SIG-M5 (cell line): ENCODE results near the gene ZNF552.
A peak's percentile ranks its signal among the peaks of the same experiment; 100 is the strongest.
"Not testable (repeated sequence)": the region's sequence is repeated elsewhere in the genome, so short reads cannot be mapped to it uniquely, and the experiment has no call there.

Source experiments
- DNase-seq: peaks from one replicate; lab custom pipeline; 2025; lab: John Stamatoyannopoulos, UW

Gene ZNF552

GRCh38 chr19:57814505-57815246 is at the start of gene ZNF552:
ZNF552 (minus strand) TSS chr19:57814913; CDS start chr19:57814743, 170 bp downstream.
- peak; percentile 69 for DNase-seq

- not testable (repeated sequence) for DNase-seq
Observed at GRCh38 chr19:57862351-57862750, 47.6 kb upstream of the ZNF552 start.

- not testable (repeated sequence) for DNase-seq
Observed at GRCh38 chr19:57854117-57854516, 39.4 kb upstream of the ZNF552 start.

GRCh38 chr19:57851812-57852603 is 37.3 kb upstream of the ZNF552 start:
- not testable (repeated sequence) for DNase-seq

GRCh38 chr19:57850553-57851017 is 35.9 kb upstream of the ZNF552 start:
- DNase-seq = no peak

- peak; percentile 39 for DNase-seq
Observed at GRCh38 chr19:57849666-57850473, 35.2 kb upstream of the ZNF552 start, which contains the start of gene ZNF587. ZNF587 (plus strand) TSS chr19:57849859; CDS start chr19:57850039, 180 bp downstream.

- DNase-seq = not testable (repeated sequence)
Observed at GRCh38 chr19:57849162-57849665, 34.5 kb upstream of the ZNF552 start.

GRCh38 chr19:57847164-57847563 is 32.5 kb upstream of the ZNF552 start:
- not testable (repeated sequence) for DNase-seq

GRCh38 chr19:57841122-57841763 is 26.5 kb upstream of the ZNF552 start:
- no peak for DNase-seq

- DNase-seq = not testable (repeated sequence)
Observed at GRCh38 chr19:57838622-57839191, 24.0 kb upstream of the ZNF552 start.

- DNase-seq = not testable (repeated sequence)
Observed at GRCh38 chr19:57836991-57837390, 22.3 kb upstream of the ZNF552 start.

GRCh38 chr19:57830071-57830602 is 15.4 kb upstream of the ZNF552 start, which contains the start of gene ZNF587B:
ZNF587B (plus strand) TSS chr19:57830299; CDS start chr19:57830529, 230 bp downstream.
- DNase-seq = no peak

GRCh38 chr19:57829316-57829715 is 14.6 kb upstream of the ZNF552 start:
- DNase-seq = no peak

- DNase-seq = no peak
Observed at GRCh38 chr19:57825511-57825910, 10.8 kb upstream of the ZNF552 start.

- DNase-seq = not testable (repeated sequence)
Observed at GRCh38 chr19:57823608-57824007, 8.9 kb upstream of the ZNF552 start.

- not testable (repeated sequence) for DNase-seq
Observed at GRCh38 chr19:57823155-57823554, 8.4 kb upstream of the ZNF552 start.

GRCh38 chr19:57821501-57821900 is 6.8 kb upstream of the ZNF552 start:
- DNase-seq = not testable (repeated sequence)

- not testable (repeated sequence) for DNase-seq
Observed at GRCh38 chr19:57821095-57821494, 6.4 kb upstream of the ZNF552 start.

GRCh38 chr19:57820599-57820998 is 5.9 kb upstream of the ZNF552 start:
- no peak for DNase-seq

- peak; percentile 37 for DNase-seq
Observed at GRCh38 chr19:57819475-57820148, 4.9 kb upstream of the ZNF552 start.
